ENCODE data around the gene ERC1.

DNA sequence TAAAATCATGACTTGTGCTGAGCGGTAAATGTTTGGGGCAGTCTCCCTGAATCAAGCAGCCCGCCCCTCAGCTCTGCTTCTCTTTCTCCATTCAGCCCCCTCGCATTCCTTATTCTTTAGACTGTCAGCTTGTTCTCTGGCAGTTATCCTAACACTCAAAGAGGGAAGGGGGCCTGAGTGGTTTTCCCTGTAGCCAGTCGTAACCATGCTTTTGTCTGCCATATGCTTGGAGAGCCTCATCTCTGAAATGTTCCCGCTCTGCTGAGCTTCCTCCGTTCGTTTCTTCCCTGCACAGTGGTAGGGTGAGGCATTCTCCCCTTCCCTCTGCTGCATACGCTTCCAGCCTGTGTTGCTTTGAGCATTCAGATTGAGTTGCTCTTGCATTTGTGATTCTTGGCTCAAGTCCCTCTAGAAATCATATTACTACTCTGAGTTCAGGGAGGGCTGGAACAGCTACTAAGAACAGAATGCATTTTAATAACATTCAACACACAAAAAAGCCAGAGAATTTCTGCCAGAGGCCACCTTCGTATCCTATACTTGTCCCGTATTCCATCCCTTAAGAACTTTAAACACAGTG lies 483.6 kb downstream of the ERC1 start:
- TF ChIP-seq, protein P1, sequence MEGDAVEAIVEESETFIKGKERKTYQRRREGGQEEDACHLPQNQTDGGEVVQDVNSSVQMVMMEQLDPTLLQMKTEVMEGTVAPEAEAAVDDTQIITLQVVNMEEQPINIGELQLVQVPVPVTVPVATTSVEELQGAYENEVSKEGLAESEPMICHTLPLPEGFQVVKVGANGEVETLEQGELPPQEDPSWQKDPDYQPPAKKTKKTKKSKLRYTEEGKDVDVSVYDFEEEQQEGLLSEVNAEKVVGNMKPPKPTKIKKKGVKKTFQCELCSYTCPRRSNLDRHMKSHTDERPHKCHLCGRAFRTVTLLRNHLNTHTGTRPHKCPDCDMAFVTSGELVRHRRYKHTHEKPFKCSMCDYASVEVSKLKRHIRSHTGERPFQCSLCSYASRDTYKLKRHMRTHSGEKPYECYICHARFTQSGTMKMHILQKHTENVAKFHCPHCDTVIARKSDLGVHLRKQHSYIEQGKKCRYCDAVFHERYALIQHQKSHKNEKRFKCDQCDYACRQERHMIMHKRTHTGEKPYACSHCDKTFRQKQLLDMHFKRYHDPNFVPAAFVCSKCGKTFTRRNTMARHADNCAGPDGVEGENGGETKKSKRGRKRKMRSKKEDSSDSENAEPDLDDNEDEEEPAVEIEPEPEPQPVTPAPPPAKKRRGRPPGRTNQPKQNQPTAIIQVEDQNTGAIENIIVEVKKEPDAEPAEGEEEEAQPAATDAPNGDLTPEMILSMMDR (IDR thresholded peaks at IDR 0.05): no peak
- no peak for TF ChIP-seq POLR2A (IDR thresholded peaks at IDR 0.05)

Data from uterus (tissue), 2 donors.